Neuronal stem cell (in vitro differentiated cells): ENCODE results near the gene KLK12.

Experiments
- DNase-seq: peaks from one replicate; pipeline ENCODE4 v3.0.0-alpha.2; 2013; ENCODE audit warnings: low spot score
- H2AFZ ChIP-seq: one replicate; pipeline ENCODE4 v1.6.1; 2013; ENCODE audit warnings: mild to moderate bottlenecking, low read length, inconsistent platforms
- H2AK5ac ChIP-seq: 2 replicates; pipeline ENCODE4 v1.6.1; 2013; ENCODE audit warnings: low read depth, mild to moderate bottlenecking, inconsistent platforms, low read length, moderate library complexity, mixed read lengths
- H2BK120ac ChIP-seq: 2 replicates; pipeline ENCODE4 v1.6.1; 2013; ENCODE audit warnings: low read depth, mild to moderate bottlenecking, inconsistent platforms, low read length, moderate library complexity, mixed read lengths
- H2BK12ac ChIP-seq: one replicate; pipeline ENCODE4 v1.6.1; 2013; ENCODE audit warnings: low read length, inconsistent platforms
- H2BK15ac ChIP-seq: 2 replicates; pipeline ENCODE4 v1.6.1; 2013; ENCODE audit warnings: mild to moderate bottlenecking, low read length, inconsistent platforms, mixed read lengths
- H2BK5ac ChIP-seq: one replicate; pipeline ENCODE4 v1.6.1; 2013; ENCODE audit warnings: inconsistent platforms, mild to moderate bottlenecking, low read length, moderate library complexity
- H3K14ac ChIP-seq: one replicate; pipeline ENCODE4 v1.6.1; 2013; ENCODE audit warnings: low read length, inconsistent platforms
- H3K18ac ChIP-seq: 2 replicates; pipeline ENCODE4 v1.6.1; 2013; ENCODE audit warnings: low read length, inconsistent platforms
- H3K23ac ChIP-seq: 2 replicates; pipeline ENCODE4 v1.6.1; 2013; ENCODE audit warnings: low read depth, mild to moderate bottlenecking, mixed read lengths, low read length, inconsistent platforms; ENCODE audit not compliant: poor library complexity
- H3K27ac ChIP-seq: replicated peaks from 3 replicates; pipeline ENCODE4 v1.5.1; 2013; ENCODE audit warnings: low read length, inconsistent platforms
- H3K27me3 ChIP-seq, 3 experiments: 2 replicates each; pipeline ENCODE4 v1.6.1; 2013; ENCODE audit warnings: low read length in 3 of 3, mild to moderate bottlenecking in 2 of 3, inconsistent platforms in 1 of 3, low read depth in 1 of 3, mixed read lengths in 1 of 3, moderate library complexity in 1 of 3; ENCODE audit not compliant: control insufficient read depth in 3 of 3, insufficient read depth in 3 of 3
- H3K36me3 ChIP-seq, 2 donors: replicated peaks in 1 of 2; 2 replicates each; pipeline ENCODE4 v1.6.1; 2013; ENCODE audit warnings: low read length in 2 of 2; ENCODE audit not compliant: control insufficient read depth in 2 of 2, insufficient read depth in 2 of 2
- H3K4ac ChIP-seq: 2 replicates; pipeline ENCODE4 v1.6.1; 2013; ENCODE audit warnings: inconsistent platforms, mild to moderate bottlenecking, low read length, moderate library complexity
- H3K4me1 ChIP-seq, 2 donors: 1 replicate in 1 of 2; 2 replicates in 1 of 2; pipeline ENCODE4 v1.6.1; 2013; ENCODE audit warnings: low read length in 2 of 2, low read depth in 1 of 2; ENCODE audit not compliant: control insufficient read depth in 2 of 2, insufficient read depth in 1 of 2
- H3K4me2 ChIP-seq: one replicate; pipeline ENCODE4 v1.6.1; 2013; ENCODE audit warnings: mild to moderate bottlenecking, low read length, inconsistent platforms; ENCODE audit not compliant: insufficient read depth, poor library complexity, severe bottlenecking
- H3K4me3 ChIP-seq, 2 donors: 2 replicates each; pipeline ENCODE4 v1.5.1; 2013; ENCODE audit warnings: low read length in 2 of 2, mild to moderate bottlenecking in 2 of 2, inconsistent platforms in 1 of 2, moderate library complexity in 1 of 2
- H3K79me1 ChIP-seq: one replicate; pipeline ENCODE4 v1.6.1; 2013; ENCODE audit warnings: low read depth, mild to moderate bottlenecking, inconsistent platforms, low read length, moderate library complexity
- H3K9ac ChIP-seq: one replicate; pipeline ENCODE4 v1.6.1; 2013; ENCODE audit warnings: mild to moderate bottlenecking, low read depth, low read length, inconsistent platforms; ENCODE audit not compliant: poor library complexity
- H3K9me3 ChIP-seq, 2 donors: replicated peaks in 1 of 2; 2 replicates each; pipeline versions ENCODE3 to v1.6.1; 2013; ENCODE audit warnings: low read length in 2 of 2, mild to moderate bottlenecking in 2 of 2, inconsistent platforms in 1 of 2, low read depth in 1 of 2, mixed read lengths in 1 of 2, moderate library complexity in 1 of 2; ENCODE audit not compliant: control insufficient read depth in 2 of 2, insufficient read depth in 1 of 2
- H4K8ac ChIP-seq: one replicate; pipeline ENCODE4 v1.6.1; 2013; ENCODE audit warnings: low read depth, mild to moderate bottlenecking, inconsistent platforms, low read length, moderate library complexity
- H4K91ac ChIP-seq: one replicate; pipeline ENCODE4 v1.6.1; 2013; ENCODE audit warnings: low read length, low read depth, mild to moderate bottlenecking, inconsistent platforms; ENCODE audit not compliant: poor library complexity
- WGBS, 2 donors: extraction: QIAGEN DNeasy Blood & Tissue Kit; methylation state at CpG; one replicate each; pipeline ENCODE4 v1.1.7; 2013; ENCODE audit warnings: missing lambda C conversion rate in 2 of 2, mixed read lengths in 1 of 2; ENCODE audit not compliant: insufficient read length in 2 of 2, insufficient replicate concordance in 1 of 2; ENCODE audit errors: extremely low coverage in 2 of 2; 5-methylcytosine and 5-hydroxymethylcytosine counted together

KLK12 gene

GRCh38 chr19:51082611-51083010, 47.8 kb upstream of the KLK12 start, which contains the start of gene KLK14:
TSS of gene KLK14 (minus strand) at chr19:51082887. CDS start at chr19:51082614, 273 bp downstream.
- H4K8ac ChIP-seq: no peak within 1 kb of the TSS
- H2AK5ac ChIP-seq: peak within 1 kb of the TSS; percentile 7
- H3K27me3 ChIP-seq: peaks cover 0 to 36% (median 0%) of the 10 kb centered on the region in 3 experiments
- H3K18ac ChIP-seq: no peak within 1 kb of the TSS
- no peak within 1 kb of the TSS for H3K4me2 ChIP-seq
- no peaks in the 10 kb centered on the region for H3K9me3 ChIP-seq
- WGBS, 2 donors: no CpG with 5 or more reads among the region's 7 CpGs
- no peak within 1 kb of the TSS for H2AFZ ChIP-seq
- H4K91ac ChIP-seq: no peak within 1 kb of the TSS
- no peak for DNase-seq
- no peaks in the 10 kb centered on the region for H3K36me3 ChIP-seq
- no peak within 1 kb of the TSS for H3K14ac ChIP-seq
- H3K27ac ChIP-seq: no peak within 1 kb of the TSS
- H3K4me1 ChIP-seq: no peaks in the 10 kb centered on the region
- H2BK12ac ChIP-seq: no peak within 1 kb of the TSS
- no peak within 1 kb of the TSS for H2BK15ac ChIP-seq
- no peak within 1 kb of the TSS for H3K9ac ChIP-seq
- no peak within 1 kb of the TSS for H2BK120ac ChIP-seq
- no peak within 1 kb of the TSS for H3K23ac ChIP-seq
- H3K4ac ChIP-seq: no peak within 1 kb of the TSS
- peaks cover 1% of the 10 kb centered on the region for H3K79me1 ChIP-seq
- no peak within 1 kb of the TSS for H2BK5ac ChIP-seq
- H3K4me3 ChIP-seq: no peak within 1 kb of the TSS

DNA sequence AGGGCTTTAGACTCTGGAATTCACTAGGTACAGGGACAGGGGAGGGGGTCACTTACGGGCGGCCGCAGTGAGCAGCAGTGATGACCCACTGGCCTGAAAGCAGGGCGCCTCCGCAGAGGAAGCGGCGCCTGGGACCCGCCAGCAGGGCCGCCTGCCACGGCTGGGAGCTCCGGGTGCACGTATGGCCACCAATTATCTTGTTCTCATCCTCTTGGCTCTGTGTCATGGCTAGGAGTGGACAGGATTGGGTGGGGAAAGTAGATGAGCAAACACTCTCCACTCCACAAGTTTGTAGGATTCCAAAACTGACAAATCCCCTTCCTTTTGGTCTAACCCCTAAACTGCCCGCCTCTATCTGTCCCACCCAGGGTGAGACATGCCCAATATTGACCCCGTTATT, 46.7 kb upstream of the KLK12 start:
- Histone ChIP-seq H2AK5ac (no peak overlapping the region), H2BK120ac (peak overlapping the region; percentile 63), H3K4me1 (no peaks in the 10 kb centered on the region), H3K18ac (no peak overlapping the region), H2BK12ac (no peak overlapping the region), H3K9me3 (no peaks in the 10 kb centered on the region), H3K9ac (no peak overlapping the region), H3K27ac (no peak overlapping the region), H2BK5ac (no peak overlapping the region), H2BK15ac (no peak overlapping the region), H4K8ac (no peak overlapping the region), H3K4me3 (no peak overlapping the region), H3K27me3 (peaks cover 0 to 34% (median 0%) of the 10 kb centered on the region in 3 experiments), H2AFZ (no peak overlapping the region), H3K36me3 (no peaks in the 10 kb centered on the region), H3K4ac (no peak overlapping the region), H3K23ac (no peak overlapping the region), H3K14ac (no peak overlapping the region), H3K4me2 (no peak overlapping the region), H4K91ac (no peak overlapping the region), H3K79me1 (peaks cover 1% of the 10 kb centered on the region)
- WGBS, 2 donors: no CpG with 5 or more reads among the region's 14 CpGs
- no peak for DNase-seq

GRCh38 chr19:51079481-51080110, 44.8 kb upstream of the KLK12 start:
- WGBS, 2 donors: no CpG with 5 or more reads among the region's 27 CpGs
- H3K14ac ChIP-seq: peak overlapping the region; percentile 38
- H3K4me2 ChIP-seq: no peak overlapping the region
- H3K27ac ChIP-seq: no peak overlapping the region
- H3K23ac ChIP-seq: peak overlapping the region; percentile 73
- H2AK5ac ChIP-seq: peak overlapping the region; percentile 43
- H2BK15ac ChIP-seq: peak overlapping the region; percentile 92
- peak overlapping the region; percentile 66 for H3K4ac ChIP-seq
- H4K91ac ChIP-seq: no peak overlapping the region
- H3K9ac ChIP-seq: no peak overlapping the region
- no peaks in the 10 kb centered on the region for H3K36me3 ChIP-seq
- H2BK120ac ChIP-seq: no peak overlapping the region
- H4K8ac ChIP-seq: no peak overlapping the region
- no peaks in the 10 kb centered on the region for H3K4me1 ChIP-seq
- peak overlapping the region; percentile 39 for H2BK5ac ChIP-seq
- DNase-seq: no peak
- peak overlapping the region; percentile 76 for H3K18ac ChIP-seq
- no peaks in the 10 kb centered on the region for H3K9me3 ChIP-seq
- peaks cover 0 to 24% (median 0%) of the 10 kb centered on the region in 3 experiments for H3K27me3 ChIP-seq
- H2BK12ac ChIP-seq: no peak overlapping the region
- H3K4me3 ChIP-seq: no peak overlapping the region
- H2AFZ ChIP-seq: no peak overlapping the region
- peaks cover 1% of the 10 kb centered on the region for H3K79me1 ChIP-seq

- no peak overlapping the region for H2BK5ac ChIP-seq
- H3K14ac ChIP-seq: no peak overlapping the region
- no peak overlapping the region for H3K4ac ChIP-seq
- H3K4me2 ChIP-seq: no peak overlapping the region
- H3K9me3 ChIP-seq: no peaks in the 10 kb centered on the region
- DNase-seq: no peak
- no peak overlapping the region for H4K91ac ChIP-seq
- WGBS, 2 donors: no CpG with 5 or more reads among the region's 6 CpGs
- H2AFZ ChIP-seq: no peak overlapping the region
- no peak overlapping the region for H3K4me3 ChIP-seq
- peaks cover 0 to 16% (median 0%) of the 10 kb centered on the region in 3 experiments for H3K27me3 ChIP-seq
- no peak overlapping the region for H2BK15ac ChIP-seq
- no peak overlapping the region for H3K18ac ChIP-seq
- peaks cover 1% of the 10 kb centered on the region for H3K79me1 ChIP-seq
- H2AK5ac ChIP-seq: no peak overlapping the region
- no peak overlapping the region for H3K27ac ChIP-seq
- no peak overlapping the region for H4K8ac ChIP-seq
- H3K23ac ChIP-seq: no peak overlapping the region
- H3K4me1 ChIP-seq: no peaks in the 10 kb centered on the region
- no peak overlapping the region for H2BK12ac ChIP-seq
- H3K36me3 ChIP-seq: no peaks in the 10 kb centered on the region
- H3K9ac ChIP-seq: no peak overlapping the region
- H2BK120ac ChIP-seq: no peak overlapping the region
Measured at GRCh38 chr19:51078731-51079130, 43.9 kb upstream of the KLK12 start.
